ENCODE data around the gene IKZF5. TPM values are rescaled to one million over a fixed set of nuclear protein-coding genes. Genes with fewer than 3 reads are reported as not detected.

IKZF5 gene
- total RNA-seq, 1 experiment from 2014 or later: 8.6 TPM

DNA sequence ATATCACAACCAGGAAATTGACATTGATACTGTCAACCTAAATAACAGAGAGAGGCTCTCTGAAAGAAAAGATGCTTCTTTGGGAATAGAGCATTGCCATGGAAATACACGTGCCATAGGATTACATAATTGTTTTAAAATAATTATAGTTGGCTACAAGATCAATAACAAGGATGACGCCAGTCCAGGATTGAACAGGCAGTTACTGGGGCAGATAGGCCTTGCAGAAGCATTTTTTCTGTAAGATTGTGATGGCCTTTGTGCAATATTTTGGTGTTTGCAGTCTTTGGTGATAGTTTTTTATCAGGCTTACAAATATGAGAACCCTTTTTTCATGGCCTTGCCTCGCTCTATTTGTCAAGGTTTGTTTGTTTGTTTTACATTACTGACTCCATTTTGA, 10.7 kb upstream of the IKZF5 start:
- BruUV-seq (replicated peaks): no TSS peak
- ATAC-seq (no peak), DNase-seq (ENCODE audit: low read depth, low spot score) (no peak)
- ChIA-PET CTCF (no interaction called here), POLR2A (no interaction called here)
- Histone ChIP-seq H3K9me3 (ENCODE audit: control insufficient read depth, insufficient read depth, low read depth, low read length) (no peaks in the 10 kb centered on the region), H3K27ac (ENCODE audit: low read length) (no peak overlapping the region), H3K4me1 (ENCODE audit: control insufficient read depth, insufficient read depth, low read length) (no peaks in the 10 kb centered on the region), H3K4me3 (ENCODE audit: low read depth in 2 of 2, low read length in 2 of 2) (no peak overlapping the region), H3K36me3 (ENCODE audit: control insufficient read depth, insufficient read depth, low read length) (no peaks in the 10 kb centered on the region), H3K27me3 (ENCODE audit: control insufficient read depth, insufficient read depth, low read length) (no peaks in the 10 kb centered on the region)
- TF ChIP-seq, protein P1, sequence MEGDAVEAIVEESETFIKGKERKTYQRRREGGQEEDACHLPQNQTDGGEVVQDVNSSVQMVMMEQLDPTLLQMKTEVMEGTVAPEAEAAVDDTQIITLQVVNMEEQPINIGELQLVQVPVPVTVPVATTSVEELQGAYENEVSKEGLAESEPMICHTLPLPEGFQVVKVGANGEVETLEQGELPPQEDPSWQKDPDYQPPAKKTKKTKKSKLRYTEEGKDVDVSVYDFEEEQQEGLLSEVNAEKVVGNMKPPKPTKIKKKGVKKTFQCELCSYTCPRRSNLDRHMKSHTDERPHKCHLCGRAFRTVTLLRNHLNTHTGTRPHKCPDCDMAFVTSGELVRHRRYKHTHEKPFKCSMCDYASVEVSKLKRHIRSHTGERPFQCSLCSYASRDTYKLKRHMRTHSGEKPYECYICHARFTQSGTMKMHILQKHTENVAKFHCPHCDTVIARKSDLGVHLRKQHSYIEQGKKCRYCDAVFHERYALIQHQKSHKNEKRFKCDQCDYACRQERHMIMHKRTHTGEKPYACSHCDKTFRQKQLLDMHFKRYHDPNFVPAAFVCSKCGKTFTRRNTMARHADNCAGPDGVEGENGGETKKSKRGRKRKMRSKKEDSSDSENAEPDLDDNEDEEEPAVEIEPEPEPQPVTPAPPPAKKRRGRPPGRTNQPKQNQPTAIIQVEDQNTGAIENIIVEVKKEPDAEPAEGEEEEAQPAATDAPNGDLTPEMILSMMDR (IDR thresholded peaks at IDR 0.05): no peak
- no peak for TF ChIP-seq POLR2AphosphoS5 (IDR thresholded peaks at IDR 0.05; ENCODE audit: low read depth, low read length)
- no peak for TF ChIP-seq SIN3A (IDR thresholded peaks at IDR 0.05; ENCODE audit: borderline replicate concordance, insufficient read depth, low read depth, low read length)
- no peak for TF ChIP-seq TCF7L2 (IDR thresholded peaks at IDR 0.05; ENCODE audit: low read depth, low read length)
- TF ChIP-seq, protein P2, sequence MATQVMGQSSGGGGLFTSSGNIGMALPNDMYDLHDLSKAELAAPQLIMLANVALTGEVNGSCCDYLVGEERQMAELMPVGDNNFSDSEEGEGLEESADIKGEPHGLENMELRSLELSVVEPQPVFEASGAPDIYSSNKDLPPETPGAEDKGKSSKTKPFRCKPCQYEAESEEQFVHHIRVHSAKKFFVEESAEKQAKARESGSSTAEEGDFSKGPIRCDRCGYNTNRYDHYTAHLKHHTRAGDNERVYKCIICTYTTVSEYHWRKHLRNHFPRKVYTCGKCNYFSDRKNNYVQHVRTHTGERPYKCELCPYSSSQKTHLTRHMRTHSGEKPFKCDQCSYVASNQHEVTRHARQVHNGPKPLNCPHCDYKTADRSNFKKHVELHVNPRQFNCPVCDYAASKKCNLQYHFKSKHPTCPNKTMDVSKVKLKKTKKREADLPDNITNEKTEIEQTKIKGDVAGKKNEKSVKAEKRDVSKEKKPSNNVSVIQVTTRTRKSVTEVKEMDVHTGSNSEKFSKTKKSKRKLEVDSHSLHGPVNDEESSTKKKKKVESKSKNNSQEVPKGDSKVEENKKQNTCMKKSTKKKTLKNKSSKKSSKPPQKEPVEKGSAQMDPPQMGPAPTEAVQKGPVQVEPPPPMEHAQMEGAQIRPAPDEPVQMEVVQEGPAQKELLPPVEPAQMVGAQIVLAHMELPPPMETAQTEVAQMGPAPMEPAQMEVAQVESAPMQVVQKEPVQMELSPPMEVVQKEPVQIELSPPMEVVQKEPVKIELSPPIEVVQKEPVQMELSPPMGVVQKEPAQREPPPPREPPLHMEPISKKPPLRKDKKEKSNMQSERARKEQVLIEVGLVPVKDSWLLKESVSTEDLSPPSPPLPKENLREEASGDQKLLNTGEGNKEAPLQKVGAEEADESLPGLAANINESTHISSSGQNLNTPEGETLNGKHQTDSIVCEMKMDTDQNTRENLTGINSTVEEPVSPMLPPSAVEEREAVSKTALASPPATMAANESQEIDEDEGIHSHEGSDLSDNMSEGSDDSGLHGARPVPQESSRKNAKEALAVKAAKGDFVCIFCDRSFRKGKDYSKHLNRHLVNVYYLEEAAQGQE (IDR thresholded peaks at IDR 0.05; ENCODE audit: insufficient read depth in 1 of 2, low read depth in 2 of 2, low read length in 1 of 2): no peak
- intact Hi-C loops (cut with micrococcal nuclease; ENCODE audit: unreplicated experiment) (no loop called here), in situ Hi-C loops (cut with HindIII; ENCODE audit: low pct_unique_long_range_greater_than_20kb, low sequenced_read_pairs) (no loop called here)

DNA sequence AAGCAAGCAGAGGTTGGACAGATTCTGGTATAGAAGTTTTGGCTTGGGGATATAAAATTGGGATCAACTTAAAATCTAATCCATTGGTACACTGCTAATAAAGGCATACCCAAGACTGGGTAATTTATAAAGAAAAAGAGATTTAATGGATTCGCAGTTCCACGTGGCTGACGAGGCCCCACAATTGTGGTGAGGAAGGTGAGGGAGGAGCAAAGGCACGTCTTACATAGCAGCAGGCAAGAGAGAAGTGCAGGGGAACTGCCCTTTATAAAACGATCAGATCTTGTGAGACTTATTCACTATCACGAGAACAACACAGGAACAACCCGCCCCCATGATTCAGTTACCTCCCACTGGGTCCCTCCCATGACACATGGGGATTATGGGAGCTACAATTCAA, 9.9 kb upstream of the IKZF5 start:
- intact Hi-C loops (cut with micrococcal nuclease; ENCODE audit: unreplicated experiment): no loop called here
- BruUV-seq (replicated peaks): no TSS peak
- no peaks in the 10 kb centered on the region for H3K4me1 ChIP-seq (ENCODE audit: control insufficient read depth, insufficient read depth, low read length)
- no peaks in the 10 kb centered on the region for H3K9me3 ChIP-seq (ENCODE audit: control insufficient read depth, insufficient read depth, low read depth, low read length)
- ATAC-seq: no peak
- DNase-seq (ENCODE audit: low read depth, low spot score): no peak
- ChIA-PET CTCF (no interaction called here), POLR2A (no interaction called here)
- TF ChIP-seq, protein P2 (IDR thresholded peaks at IDR 0.05; ENCODE audit: insufficient read depth in 1 of 2, low read depth in 2 of 2, low read length in 1 of 2): no peak
- TF ChIP-seq SIN3A (IDR thresholded peaks at IDR 0.05; ENCODE audit: borderline replicate concordance, insufficient read depth, low read depth, low read length) (no peak), TCF7L2 (IDR thresholded peaks at IDR 0.05; ENCODE audit: low read depth, low read length) (no peak), POLR2AphosphoS5 (IDR thresholded peaks at IDR 0.05; ENCODE audit: low read depth, low read length) (no peak)
- TF ChIP-seq, protein P1 (IDR thresholded peaks at IDR 0.05): no peak
- no peaks in the 10 kb centered on the region for H3K36me3 ChIP-seq (ENCODE audit: control insufficient read depth, insufficient read depth, low read length)
- in situ Hi-C loops (cut with HindIII; ENCODE audit: low pct_unique_long_range_greater_than_20kb, low sequenced_read_pairs): no loop called here
- H3K27me3 ChIP-seq (ENCODE audit: control insufficient read depth, insufficient read depth, low read length): no peaks in the 10 kb centered on the region
- H3K27ac ChIP-seq (ENCODE audit: low read length): no peak overlapping the region
- no peak overlapping the region for H3K4me3 ChIP-seq (ENCODE audit: low read depth in 2 of 2, low read length in 2 of 2)
